NCI-H460 (cell line): ENCODE results near the gene APOL1. TPM values are rescaled to one million over a fixed set of nuclear protein-coding genes. Genes with fewer than 3 reads are reported as not detected.

Experiments used
- DNase-seq: peaks from one replicate; pipeline ENCODE4 v3.0.0-alpha.2; 2016; ENCODE audit warnings: low read depth; ENCODE audit errors: extremely low read depth
- small RNA-seq, 2 experiments: library from RNA; depleted of rRNA; stranded (forward); fragments of <200 nt; gene quantifications; one replicate each; pipeline ENCODE3, GENCODE V24; 2014
- total RNA-seq: library from RNA; depleted of rRNA; stranded (reverse); fragments of >200 nt; shearing (Covaris generic); gene quantifications from 2 replicates; pipeline ENCODE4 v1.2.3, GENCODE V29; 2014; rRNA removed

APOL1 gene
- total RNA-seq, 1 experiment from 2014 or later, result 2.6 TPM

DNA sequence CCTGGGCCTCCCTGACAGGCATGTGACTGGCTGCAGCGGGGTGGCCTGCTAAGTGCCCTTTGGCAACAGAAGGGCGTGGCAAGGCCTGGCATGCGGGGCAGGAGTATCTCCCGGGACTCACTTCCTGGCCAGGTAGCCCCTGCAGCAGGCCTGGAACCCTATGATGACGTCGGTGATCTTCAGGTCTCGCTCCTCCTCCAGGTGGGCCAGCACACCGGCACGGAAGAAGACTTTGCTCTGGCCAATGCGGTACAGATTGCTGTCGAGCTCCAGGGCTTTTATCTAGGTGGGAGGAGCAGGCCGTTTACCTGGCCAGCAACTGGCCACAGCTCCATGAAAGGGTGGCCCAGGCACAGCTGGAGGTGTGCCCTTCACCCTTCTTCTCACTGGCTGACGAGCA is 50.9 kb downstream of the APOL1 start:
- no peak for DNase-seq

DNA sequence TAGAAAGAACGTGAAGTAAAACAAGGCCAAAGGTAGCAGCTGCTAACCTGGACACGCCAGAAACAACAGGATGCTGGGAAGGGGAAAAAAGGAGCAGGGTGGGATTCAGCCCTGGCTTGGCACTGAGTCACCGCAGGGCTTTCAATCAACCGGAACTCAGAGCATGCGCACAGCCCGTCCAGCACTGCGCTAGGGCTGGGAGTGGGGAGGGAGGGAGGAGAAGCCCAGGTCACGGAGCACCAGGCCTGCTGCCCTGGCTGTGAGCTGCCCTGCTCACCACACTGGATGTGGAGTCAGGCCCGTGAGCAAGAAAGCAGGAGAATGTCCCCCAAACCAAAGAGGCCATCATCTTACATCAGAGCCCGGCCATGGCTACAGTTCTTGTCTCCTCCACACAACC is 51.5 kb downstream of the APOL1 start:
- no peak for DNase-seq

DNA sequence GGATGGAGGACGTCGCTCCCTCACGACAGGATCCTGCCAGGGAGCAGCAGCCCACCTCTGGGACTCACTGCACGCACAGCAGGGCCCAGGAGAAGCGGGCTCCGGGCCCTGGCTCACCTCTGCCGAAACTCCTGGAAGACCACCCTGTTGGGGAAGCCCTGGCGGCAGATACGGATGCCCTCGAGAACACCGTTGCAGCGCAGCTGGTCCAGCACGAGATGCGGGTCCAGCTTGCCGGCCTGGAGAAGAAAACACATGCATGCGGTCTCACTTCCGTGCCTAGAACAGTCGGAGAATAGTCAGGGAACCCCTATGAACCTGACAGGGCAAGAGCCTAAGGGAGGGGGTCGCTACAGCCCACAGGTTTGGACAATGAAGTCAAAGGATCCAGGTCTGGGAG is 52.9 kb downstream of the APOL1 start:
- no peak for DNase-seq

DNA sequence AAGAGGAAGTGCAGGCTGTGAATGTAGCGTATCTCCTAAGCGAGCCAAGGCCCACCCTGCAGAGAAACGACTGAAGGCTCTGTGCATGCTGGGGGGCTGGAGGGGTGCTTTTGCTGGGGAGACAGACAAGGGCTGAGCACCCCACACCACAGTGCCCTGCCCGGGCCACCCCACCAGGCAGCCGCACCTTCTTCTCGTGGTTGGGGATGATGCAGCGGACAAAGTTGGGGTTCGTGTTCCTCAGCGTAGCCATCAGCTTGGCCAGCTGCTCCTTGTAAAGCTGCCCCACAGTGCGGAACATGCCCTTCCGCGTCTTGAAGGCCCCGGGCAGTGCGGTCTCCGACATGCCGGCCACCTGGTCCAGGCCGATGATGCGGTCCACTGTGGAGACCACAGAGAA is 53.3 kb downstream of the APOL1 start:
- DNase-seq, result no peak

DNA sequence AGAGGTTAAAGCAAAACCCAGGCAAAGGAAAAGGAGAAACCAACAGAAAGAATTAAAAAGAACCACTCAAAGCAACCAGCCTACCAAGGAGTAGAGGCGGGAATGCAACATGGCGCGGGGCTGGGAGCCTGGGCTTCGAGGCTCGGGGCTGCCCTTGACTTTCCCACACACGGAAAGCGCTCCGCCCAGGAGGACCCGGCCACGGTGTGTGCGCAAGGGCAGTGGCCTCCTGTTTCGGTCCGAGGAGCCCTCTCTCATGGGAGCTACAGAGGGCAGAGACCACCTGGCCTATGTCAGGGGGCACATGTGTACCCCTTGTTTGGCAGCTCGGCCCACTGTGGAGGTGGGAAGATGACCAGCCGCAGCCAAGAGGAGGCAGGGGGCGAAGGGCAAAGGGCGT is 55.9 kb downstream of the APOL1 start:
- no peak for DNase-seq

DNA sequence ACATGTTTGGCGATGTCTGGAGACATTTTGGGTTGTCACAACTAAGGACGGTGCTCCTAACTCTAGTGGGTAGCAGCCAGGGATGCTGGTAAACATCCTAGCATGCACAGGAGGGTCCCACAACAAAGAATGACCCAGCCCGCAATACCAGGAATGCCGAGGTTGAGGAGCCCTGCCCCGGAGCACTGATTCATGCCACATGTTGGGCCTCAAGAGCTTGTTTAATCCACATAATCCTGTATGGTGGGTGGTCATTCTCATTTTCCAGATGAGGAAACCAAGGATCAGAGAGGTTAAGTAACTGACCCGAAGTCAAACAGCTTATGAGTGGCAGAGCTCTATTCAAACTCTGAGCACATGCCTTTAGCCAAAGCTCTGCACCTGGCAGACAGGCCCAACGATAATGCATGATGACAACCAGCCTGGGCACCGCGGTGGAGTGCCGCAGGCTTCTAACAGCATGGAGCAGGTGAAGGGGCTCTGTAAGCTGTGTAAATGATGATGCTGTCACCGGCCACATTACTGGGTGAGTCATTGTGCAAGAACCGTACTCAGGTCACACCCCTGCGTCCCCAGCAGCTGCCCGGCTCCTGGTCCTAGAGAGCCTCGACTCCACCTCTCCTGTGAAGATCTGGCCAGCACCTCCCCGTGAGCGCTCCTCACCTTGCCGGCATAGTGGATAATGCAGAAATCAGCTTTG is 58.6 kb downstream of the APOL1 start:
- DNase-seq, result no peak

DNA sequence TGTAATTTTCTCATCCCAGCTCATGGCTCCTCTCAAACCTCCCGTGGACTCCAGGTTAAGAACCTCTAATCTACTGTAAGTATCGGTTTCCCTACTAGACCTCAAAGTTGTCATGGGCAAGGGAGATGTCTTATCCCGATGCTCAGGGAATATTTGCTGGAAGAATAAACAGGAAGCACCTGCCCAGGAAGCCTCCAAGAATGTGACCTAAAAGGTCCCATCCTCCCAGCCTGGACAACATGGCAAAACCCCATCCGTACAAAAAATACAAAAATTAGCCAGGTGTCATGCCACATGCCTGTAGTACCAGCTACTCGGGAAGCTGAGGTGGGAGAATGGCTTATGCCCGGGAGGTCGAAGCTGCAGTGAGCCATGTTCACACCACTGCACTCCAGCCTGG is 62.4 kb downstream of the APOL1 start:
- no peak for DNase-seq

DNA sequence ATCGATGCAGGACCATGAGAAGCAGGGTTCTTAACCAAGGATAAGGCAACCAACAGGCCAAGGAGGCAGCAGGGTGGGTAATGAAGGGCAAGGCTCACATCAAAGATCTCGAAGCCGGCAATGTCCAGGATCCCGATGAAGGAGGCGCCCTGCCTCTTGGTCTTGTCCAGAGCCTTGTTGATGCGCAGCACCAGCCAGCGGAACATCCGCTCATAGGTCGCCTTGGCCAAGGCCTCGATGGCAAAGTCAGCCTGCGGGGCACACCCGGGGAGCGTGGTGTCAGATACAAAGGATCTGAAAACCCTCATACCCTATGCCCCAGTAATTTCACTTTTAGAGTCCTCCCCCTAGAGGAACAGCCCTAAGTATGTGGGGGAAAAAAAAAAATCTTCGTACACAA is 63.5 kb downstream of the APOL1 start:
- DNase-seq, result no peak

Small RNA genes lying within 50 kb of the gene (small RNA-seq; reads per million reads assigned to genes)
- 0 reads per million in 2 experiments for gene MIR6819

Other genes with a start within 250 kb of the APOL1 start
- 48.4 and 54.4 TPM in 2 replicates for gene RBFOX2, start 224.3 kb upstream of the APOL1 start, total RNA-seq
- 0.10 TPM in 1 of 2 replicates, not detected in the other for gene APOL3, start 92.4 kb upstream of the APOL1 start, total RNA-seq
- not detected in 2 replicates for gene APOL4, start 51.3 kb upstream of the APOL1 start, total RNA-seq
- 17.7 and 19.1 TPM in 2 replicates for gene APOL2, start 13.6 kb upstream of the APOL1 start, total RNA-seq
- 96.8 and 105 TPM in 2 replicates for gene MYH9, start 134.8 kb downstream of the APOL1 start, total RNA-seq
- gene TXN2, start 228.5 kb downstream of the APOL1 start, total RNA-seq, result 25.0 and 29.9 TPM in 2 replicates